ENCODE measurements around the gene WAC. TPM values are rescaled to one million over a fixed set of nuclear protein-coding genes. Genes with fewer than 3 reads are reported as not detected.
A peak's percentile ranks its signal among the peaks of the same experiment; 100 is the strongest.

Gene WAC
- total RNA-seq, 1 donor from 2014 or later = 54.8 TPM

DNA sequence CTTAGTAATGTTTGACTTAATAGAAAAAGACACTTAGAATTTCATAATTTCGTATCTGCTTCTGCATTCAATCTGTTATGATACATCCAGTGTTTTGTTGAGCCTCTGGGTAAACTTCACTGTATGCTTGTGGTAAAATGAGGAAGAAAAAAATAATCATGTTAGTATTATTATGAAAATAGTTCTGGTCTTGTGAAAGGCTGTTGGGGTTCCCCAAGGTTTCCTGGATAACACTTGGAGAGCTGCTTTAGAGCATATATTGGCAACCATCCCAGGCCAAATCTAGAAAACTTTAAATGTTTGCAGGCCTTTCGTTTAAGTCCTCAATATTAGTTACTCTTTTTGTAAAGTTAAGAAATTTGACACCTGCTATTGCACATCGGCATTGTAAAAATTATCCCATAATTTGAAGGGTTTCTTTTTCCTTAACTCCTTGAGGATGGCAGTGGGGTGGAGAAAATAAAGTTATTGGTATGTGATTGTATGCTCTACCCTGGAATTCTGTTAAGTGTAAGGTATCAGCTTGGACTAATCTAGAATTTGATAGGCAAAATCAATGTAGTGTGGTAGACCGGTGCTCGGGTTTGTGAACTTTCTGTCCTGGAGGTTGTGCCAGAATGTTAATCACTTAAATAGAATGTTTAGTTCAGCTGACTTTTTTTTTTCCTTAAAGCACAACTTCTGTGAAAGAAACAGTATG lies 54.5 kb downstream of the WAC start:
- TF ChIP-seq, protein P1, sequence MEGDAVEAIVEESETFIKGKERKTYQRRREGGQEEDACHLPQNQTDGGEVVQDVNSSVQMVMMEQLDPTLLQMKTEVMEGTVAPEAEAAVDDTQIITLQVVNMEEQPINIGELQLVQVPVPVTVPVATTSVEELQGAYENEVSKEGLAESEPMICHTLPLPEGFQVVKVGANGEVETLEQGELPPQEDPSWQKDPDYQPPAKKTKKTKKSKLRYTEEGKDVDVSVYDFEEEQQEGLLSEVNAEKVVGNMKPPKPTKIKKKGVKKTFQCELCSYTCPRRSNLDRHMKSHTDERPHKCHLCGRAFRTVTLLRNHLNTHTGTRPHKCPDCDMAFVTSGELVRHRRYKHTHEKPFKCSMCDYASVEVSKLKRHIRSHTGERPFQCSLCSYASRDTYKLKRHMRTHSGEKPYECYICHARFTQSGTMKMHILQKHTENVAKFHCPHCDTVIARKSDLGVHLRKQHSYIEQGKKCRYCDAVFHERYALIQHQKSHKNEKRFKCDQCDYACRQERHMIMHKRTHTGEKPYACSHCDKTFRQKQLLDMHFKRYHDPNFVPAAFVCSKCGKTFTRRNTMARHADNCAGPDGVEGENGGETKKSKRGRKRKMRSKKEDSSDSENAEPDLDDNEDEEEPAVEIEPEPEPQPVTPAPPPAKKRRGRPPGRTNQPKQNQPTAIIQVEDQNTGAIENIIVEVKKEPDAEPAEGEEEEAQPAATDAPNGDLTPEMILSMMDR (conservative IDR thresholded peaks at IDR 0.05; ENCODE audit: low read depth, low read length) = no peak
- no peak for DNase-seq (ENCODE audit: low read depth)
- no peak overlapping the region for H3K4me3 ChIP-seq (ENCODE audit: low read depth, low read length)

DNA sequence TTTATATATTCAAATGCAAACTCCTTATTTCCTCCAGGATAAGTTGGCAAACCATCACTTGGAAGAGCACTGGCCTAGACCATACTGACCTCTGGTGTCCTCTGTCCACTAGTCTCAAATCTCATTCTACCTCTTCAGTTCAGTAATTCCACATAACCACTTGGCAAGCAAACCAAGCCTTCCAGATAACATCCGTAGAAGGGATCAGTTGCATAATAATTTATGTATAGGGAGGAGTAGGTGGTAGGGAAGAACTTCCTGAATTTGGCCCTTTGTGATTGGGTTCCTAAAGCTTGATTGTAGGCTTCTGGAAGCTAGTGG lies 55.0 kb downstream of the WAC start:
- DNase-seq (ENCODE audit: low read depth) = no peak
- H3K4me3 ChIP-seq (ENCODE audit: low read depth, low read length) = no peak overlapping the region
- TF ChIP-seq, protein P1 (conservative IDR thresholded peaks at IDR 0.05; ENCODE audit: low read depth, low read length) = peak; percentile 44

DNA sequence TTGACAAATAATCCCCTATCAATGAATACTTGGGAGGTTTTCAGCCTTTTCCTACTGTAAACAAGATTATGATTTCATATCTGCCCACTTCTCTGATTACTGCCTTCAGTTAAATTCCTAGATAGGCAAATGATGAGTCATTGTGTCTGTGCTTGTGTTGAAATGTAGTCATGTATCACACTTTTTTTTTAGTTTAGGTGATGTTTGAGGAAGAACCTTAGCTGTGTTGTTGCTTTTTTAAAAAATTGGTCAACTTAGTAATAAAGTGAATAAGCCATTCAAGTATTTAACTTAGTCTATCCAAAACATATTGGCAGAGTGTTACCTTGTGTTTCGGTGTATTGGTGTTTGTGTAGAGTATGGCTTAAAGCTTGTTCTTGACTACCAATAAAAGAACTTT lies 60.0 kb downstream of the WAC start:
- no peak overlapping the region for H3K4me3 ChIP-seq (ENCODE audit: low read depth, low read length)
- TF ChIP-seq, protein P1 (conservative IDR thresholded peaks at IDR 0.05; ENCODE audit: low read depth, low read length) = no peak
- no peak for DNase-seq (ENCODE audit: low read depth)

DNA sequence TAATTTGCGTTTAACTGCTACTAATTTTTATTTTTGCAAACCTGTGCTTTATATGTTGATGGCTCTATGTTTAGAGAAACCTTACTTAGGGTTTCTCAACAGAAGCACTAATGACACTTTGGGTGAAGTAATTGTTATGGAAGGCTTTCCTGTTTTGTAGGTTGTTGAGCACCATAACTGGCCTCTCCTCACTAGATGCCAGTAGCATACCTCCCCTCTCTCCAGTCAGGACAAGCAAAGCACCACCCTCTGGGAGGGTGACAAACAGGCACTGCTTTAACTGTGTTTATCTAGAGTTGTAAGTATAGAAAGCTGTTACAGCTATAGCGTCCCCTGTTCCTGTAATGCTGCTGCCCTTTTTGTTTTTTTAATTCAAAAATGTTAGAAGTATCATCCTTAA lies 60.9 kb downstream of the WAC start:
- H3K4me3 ChIP-seq (ENCODE audit: low read depth, low read length) = no peak overlapping the region
- DNase-seq (ENCODE audit: low read depth) = no peak
- TF ChIP-seq, protein P1 (conservative IDR thresholded peaks at IDR 0.05; ENCODE audit: low read depth, low read length) = no peak

DNA sequence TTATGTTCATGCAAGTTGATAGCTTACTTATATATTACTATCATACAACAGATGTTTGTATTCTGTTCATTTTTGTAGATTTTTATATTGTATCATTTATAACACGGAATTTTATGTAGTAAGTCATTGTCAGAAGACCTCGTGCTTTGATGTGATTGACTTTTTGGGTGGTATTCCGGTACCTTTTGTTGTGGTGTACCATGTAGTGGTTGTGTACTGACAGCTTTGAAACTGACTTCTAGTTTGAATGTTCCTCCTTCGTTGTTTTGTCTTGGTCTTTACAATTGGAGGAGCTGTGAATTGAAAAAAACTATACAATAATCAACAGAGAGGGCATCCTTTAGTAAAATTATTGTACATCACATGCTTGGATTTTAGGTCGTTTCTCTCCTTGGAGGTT lies 61.5 kb downstream of the WAC start:
- DNase-seq (ENCODE audit: low read depth) = no peak
- H3K4me3 ChIP-seq (ENCODE audit: low read depth, low read length) = no peak overlapping the region
- TF ChIP-seq, protein P1 (conservative IDR thresholded peaks at IDR 0.05; ENCODE audit: low read depth, low read length) = no peak

DNA sequence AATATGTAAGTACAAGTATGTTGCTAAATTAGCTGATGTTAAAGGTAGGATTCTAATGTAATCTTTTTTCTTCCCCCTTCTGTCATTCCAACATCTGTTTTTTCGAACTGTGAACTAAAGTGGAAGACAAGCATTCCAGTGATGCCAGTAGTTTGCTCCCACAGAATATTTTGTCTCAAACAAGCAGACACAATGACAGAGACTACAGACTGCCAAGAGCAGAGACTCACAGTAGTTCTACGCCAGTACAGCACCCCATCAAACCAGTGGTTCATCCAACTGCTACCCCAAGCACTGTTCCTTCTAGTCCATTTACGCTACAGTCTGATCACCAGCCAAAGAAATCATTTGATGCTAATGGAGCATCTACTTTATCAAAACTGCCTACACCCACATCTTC lies 62.7 kb downstream of the WAC start:
- TF ChIP-seq, protein P1 (conservative IDR thresholded peaks at IDR 0.05; ENCODE audit: low read depth, low read length) = no peak
- no peak overlapping the region for H3K4me3 ChIP-seq (ENCODE audit: low read depth, low read length)
- DNase-seq (ENCODE audit: low read depth) = no peak

DNA sequence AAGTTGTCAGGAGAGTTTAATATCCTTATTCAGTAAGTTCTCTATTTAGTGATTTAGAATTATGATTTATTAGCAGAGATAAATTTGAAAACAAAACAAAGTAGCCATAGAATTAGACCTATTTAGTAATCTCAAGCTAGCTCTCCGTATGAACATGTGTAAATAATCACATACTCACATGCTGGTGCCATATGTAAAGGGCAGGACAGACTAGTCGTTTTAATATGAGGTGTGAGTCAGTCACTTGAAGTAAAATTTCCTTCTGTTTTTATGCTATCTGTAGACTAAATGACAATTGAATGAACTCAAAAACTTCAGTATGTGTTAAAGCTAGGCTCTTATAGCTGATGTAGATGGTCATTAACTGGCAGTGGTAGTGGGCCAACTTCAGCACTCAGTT lies 67.1 kb downstream of the WAC start:
- DNase-seq (ENCODE audit: low read depth) = no peak
- TF ChIP-seq, protein P1 (conservative IDR thresholded peaks at IDR 0.05; ENCODE audit: low read depth, low read length) = no peak
- no peak overlapping the region for H3K4me3 ChIP-seq (ENCODE audit: low read depth, low read length)
